Cardiac fibroblast (primary cell): Measurements from ENCODE around the gene C8A.

ENCODE experiments used
- DNase-seq, 2 donors: peaks; one replicate each; pipeline versions ENCODE4 v3.0.0 to v3.0.0-alpha.2; 2010; ENCODE audit warnings: low read depth in 2 of 2
- H3K4me3 ChIP-seq, 2 donors: replicated peaks in 1 of 2; 1 replicate in 1 of 2; 2 replicates in 1 of 2; pipeline ENCODE4 v1.5.1; 2011; ENCODE audit warnings: low read depth in 2 of 2, low read length in 2 of 2, mild to moderate bottlenecking in 2 of 2, moderate library complexity in 1 of 2
- CTCF ChIP-seq: IDR thresholded peaks from one replicate; pipeline ENCODE4 v1.5.1; 2011; ENCODE audit warnings: low read depth, mild to moderate bottlenecking, low read length, inconsistent platforms

C8A gene

GRCh38 chr1:56916630-56917029 is 62.0 kb downstream of the C8A start:
- no peak for DNase-seq
- no peak overlapping the region for H3K4me3 ChIP-seq
- no peak for TF ChIP-seq CTCF

- no peak for TF ChIP-seq CTCF
- no peak overlapping the region for H3K4me3 ChIP-seq
- no peak for DNase-seq
Observed at GRCh38 chr1:56917356-56917755, 62.8 kb downstream of the C8A start.

- TF ChIP-seq CTCF = no peak
- no peak overlapping the region for H3K4me3 ChIP-seq
- peak; percentile 59 to 65 for DNase-seq
Observed at GRCh38 chr1:56920591-56921001, 66.0 kb downstream of the C8A start.

- peak; percentile 22 to 51 for DNase-seq
- H3K4me3 ChIP-seq = no peak overlapping the region
- no peak for TF ChIP-seq CTCF
Observed at GRCh38 chr1:56921479-56921878, 66.9 kb downstream of the C8A start.

GRCh38 chr1:56922070-56922469 is 67.5 kb downstream of the C8A start:
- no peak for TF ChIP-seq CTCF
- no peak for DNase-seq
- H3K4me3 ChIP-seq = no peak overlapping the region

GRCh38 chr1:56922507-56922906 is 67.9 kb downstream of the C8A start:
- no peak overlapping the region for H3K4me3 ChIP-seq
- no peak for TF ChIP-seq CTCF
- no peak for DNase-seq

- no peak for TF ChIP-seq CTCF
- no peak for DNase-seq
Observed at GRCh38 chr1:56923201-56923600, 68.6 kb downstream of the C8A start.

More at GRCh38 chr1:56923201-56923600, 68.6 kb downstream of the C8A start:
- no peak overlapping the region for H3K4me3 ChIP-seq
